Measurements from ENCODE around the gene TPST2.

DNA sequence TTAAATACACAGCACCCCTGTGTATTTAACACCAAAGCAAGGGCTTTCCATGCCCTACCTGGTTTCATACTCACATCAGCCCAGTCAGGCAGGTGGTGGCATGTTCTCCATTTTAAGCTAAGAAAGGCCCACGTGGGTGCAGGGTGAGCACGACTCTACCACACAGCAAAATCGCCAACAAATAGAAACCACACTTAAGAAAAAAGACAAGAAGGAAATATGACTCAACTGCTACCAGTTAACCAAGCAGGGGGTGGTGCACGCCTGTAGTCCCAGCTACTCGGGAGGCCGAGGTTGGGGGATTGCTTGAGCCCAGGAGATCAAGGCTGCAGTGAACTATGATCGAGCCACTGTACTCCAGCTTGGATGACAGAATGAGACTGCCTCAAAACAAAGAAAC, 42.5 kb downstream of the TPST2 start:
- TF ChIP-seq, protein P1, sequence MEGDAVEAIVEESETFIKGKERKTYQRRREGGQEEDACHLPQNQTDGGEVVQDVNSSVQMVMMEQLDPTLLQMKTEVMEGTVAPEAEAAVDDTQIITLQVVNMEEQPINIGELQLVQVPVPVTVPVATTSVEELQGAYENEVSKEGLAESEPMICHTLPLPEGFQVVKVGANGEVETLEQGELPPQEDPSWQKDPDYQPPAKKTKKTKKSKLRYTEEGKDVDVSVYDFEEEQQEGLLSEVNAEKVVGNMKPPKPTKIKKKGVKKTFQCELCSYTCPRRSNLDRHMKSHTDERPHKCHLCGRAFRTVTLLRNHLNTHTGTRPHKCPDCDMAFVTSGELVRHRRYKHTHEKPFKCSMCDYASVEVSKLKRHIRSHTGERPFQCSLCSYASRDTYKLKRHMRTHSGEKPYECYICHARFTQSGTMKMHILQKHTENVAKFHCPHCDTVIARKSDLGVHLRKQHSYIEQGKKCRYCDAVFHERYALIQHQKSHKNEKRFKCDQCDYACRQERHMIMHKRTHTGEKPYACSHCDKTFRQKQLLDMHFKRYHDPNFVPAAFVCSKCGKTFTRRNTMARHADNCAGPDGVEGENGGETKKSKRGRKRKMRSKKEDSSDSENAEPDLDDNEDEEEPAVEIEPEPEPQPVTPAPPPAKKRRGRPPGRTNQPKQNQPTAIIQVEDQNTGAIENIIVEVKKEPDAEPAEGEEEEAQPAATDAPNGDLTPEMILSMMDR (IDR thresholded peaks at IDR 0.05; ENCODE audit: borderline replicate concordance, extremely low read depth, low read length, poor library complexity, severe bottlenecking) = no peak
- TF ChIP-seq EZH2 (IDR thresholded peaks at IDR 0.05; ENCODE audit: borderline replicate concordance, low read depth, low read length, severe bottlenecking) = no peak
